H1 (cell line): Measurements from ENCODE around the gene GOLPH3L. TPM values are rescaled to one million over a fixed set of nuclear protein-coding genes. Genes with fewer than 3 reads are reported as not detected.

Experiments
- CEBPB ChIP-seq: IDR thresholded peaks from 2 replicates; pipeline ENCODE4 v1.6.1; 2012; ENCODE audit warnings: low read depth, low read length
- POU5F1 ChIP-seq: IDR thresholded peaks from 2 replicates; pipeline ENCODE4 v1.6.1; 2011; ENCODE audit warnings: low read depth, mild to moderate bottlenecking, low read length, moderate library complexity
- polyA plus RNA-seq, 7 experiments: library from polyadenylated mRNA; depleted of rRNA in 3 of 7; stranded (reverse) in 5 of 7; unstranded in 2 of 7; fragments of >200 nt in 5 of 7; fragments of 200-250 nt in 2 of 7; gene quantifications; 1 replicate in 5 of 7; 2 replicates in 1 of 7; 4 replicates in 1 of 7; pipeline versions ENCODE4 v1.2.1 to v1.2.3, GENCODE V29; 2011 to 2013; ENCODE audit warnings: missing spikeins in 2 of 7, mixed read lengths in 2 of 7
- total RNA-seq: library from RNA; stranded (reverse); fragmentation: NEBNext Ultra II Directional; extraction: Animal tissue kit (Norgen Biotek cat#: 25700); gene quantifications from 2 replicates; pipeline ENCODE4 v1.2.1, GENCODE V29; 2021
- TF ChIP-seq, protein P1 (sequence below): fragments of 300-600 bp; sonication (generic); IDR thresholded peaks from 2 replicates; pipeline ENCODE4 v1.7.1; 2012; ENCODE audit warnings: low read length, moderate library complexity, mild to moderate bottlenecking, inconsistent platforms; ENCODE audit not compliant: insufficient replicate concordance
- TF ChIP-seq, protein P2 (sequence below): IDR thresholded peaks from 2 replicates; pipeline ENCODE4 v1.6.1; 2011; ENCODE audit warnings: low read length, improper control_type of control experiment

GOLPH3L gene
- total and polyA plus RNA-seq, 2 of the 8 experiments (the other 6 are each of a cell fraction or from before 2014, with no cell fraction given) = 13.3 to 40.8 TPM

- TF ChIP-seq, protein P1, sequence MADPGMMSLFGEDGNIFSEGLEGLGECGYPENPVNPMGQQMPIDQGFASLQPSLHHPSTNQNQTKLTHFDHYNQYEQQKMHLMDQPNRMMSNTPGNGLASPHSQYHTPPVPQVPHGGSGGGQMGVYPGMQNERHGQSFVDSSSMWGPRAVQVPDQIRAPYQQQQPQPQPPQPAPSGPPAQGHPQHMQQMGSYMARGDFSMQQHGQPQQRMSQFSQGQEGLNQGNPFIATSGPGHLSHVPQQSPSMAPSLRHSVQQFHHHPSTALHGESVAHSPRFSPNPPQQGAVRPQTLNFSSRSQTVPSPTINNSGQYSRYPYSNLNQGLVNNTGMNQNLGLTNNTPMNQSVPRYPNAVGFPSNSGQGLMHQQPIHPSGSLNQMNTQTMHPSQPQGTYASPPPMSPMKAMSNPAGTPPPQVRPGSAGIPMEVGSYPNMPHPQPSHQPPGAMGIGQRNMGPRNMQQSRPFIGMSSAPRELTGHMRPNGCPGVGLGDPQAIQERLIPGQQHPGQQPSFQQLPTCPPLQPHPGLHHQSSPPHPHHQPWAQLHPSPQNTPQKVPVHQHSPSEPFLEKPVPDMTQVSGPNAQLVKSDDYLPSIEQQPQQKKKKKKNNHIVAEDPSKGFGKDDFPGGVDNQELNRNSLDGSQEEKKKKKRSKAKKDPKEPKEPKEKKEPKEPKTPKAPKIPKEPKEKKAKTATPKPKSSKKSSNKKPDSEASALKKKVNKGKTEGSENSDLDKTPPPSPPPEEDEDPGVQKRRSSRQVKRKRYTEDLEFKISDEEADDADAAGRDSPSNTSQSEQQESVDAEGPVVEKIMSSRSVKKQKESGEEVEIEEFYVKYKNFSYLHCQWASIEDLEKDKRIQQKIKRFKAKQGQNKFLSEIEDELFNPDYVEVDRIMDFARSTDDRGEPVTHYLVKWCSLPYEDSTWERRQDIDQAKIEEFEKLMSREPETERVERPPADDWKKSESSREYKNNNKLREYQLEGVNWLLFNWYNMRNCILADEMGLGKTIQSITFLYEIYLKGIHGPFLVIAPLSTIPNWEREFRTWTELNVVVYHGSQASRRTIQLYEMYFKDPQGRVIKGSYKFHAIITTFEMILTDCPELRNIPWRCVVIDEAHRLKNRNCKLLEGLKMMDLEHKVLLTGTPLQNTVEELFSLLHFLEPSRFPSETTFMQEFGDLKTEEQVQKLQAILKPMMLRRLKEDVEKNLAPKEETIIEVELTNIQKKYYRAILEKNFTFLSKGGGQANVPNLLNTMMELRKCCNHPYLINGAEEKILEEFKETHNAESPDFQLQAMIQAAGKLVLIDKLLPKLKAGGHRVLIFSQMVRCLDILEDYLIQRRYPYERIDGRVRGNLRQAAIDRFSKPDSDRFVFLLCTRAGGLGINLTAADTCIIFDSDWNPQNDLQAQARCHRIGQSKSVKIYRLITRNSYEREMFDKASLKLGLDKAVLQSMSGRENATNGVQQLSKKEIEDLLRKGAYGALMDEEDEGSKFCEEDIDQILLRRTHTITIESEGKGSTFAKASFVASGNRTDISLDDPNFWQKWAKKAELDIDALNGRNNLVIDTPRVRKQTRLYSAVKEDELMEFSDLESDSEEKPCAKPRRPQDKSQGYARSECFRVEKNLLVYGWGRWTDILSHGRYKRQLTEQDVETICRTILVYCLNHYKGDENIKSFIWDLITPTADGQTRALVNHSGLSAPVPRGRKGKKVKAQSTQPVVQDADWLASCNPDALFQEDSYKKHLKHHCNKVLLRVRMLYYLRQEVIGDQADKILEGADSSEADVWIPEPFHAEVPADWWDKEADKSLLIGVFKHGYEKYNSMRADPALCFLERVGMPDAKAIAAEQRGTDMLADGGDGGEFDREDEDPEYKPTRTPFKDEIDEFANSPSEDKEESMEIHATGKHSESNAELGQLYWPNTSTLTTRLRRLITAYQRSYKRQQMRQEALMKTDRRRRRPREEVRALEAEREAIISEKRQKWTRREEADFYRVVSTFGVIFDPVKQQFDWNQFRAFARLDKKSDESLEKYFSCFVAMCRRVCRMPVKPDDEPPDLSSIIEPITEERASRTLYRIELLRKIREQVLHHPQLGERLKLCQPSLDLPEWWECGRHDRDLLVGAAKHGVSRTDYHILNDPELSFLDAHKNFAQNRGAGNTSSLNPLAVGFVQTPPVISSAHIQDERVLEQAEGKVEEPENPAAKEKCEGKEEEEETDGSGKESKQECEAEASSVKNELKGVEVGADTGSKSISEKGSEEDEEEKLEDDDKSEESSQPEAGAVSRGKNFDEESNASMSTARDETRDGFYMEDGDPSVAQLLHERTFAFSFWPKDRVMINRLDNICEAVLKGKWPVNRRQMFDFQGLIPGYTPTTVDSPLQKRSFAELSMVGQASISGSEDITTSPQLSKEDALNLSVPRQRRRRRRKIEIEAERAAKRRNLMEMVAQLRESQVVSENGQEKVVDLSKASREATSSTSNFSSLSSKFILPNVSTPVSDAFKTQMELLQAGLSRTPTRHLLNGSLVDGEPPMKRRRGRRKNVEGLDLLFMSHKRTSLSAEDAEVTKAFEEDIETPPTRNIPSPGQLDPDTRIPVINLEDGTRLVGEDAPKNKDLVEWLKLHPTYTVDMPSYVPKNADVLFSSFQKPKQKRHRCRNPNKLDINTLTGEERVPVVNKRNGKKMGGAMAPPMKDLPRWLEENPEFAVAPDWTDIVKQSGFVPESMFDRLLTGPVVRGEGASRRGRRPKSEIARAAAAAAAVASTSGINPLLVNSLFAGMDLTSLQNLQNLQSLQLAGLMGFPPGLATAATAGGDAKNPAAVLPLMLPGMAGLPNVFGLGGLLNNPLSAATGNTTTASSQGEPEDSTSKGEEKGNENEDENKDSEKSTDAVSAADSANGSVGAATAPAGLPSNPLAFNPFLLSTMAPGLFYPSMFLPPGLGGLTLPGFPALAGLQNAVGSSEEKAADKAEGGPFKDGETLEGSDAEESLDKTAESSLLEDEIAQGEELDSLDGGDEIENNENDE = no peak
- TF ChIP-seq, protein P2, sequence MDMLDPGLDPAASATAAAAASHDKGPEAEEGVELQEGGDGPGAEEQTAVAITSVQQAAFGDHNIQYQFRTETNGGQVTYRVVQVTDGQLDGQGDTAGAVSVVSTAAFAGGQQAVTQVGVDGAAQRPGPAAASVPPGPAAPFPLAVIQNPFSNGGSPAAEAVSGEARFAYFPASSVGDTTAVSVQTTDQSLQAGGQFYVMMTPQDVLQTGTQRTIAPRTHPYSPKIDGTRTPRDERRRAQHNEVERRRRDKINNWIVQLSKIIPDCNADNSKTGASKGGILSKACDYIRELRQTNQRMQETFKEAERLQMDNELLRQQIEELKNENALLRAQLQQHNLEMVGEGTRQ = no peak
- TF ChIP-seq POU5F1 (no peak), CEBPB (no peak)
These were observed 93.2 kb downstream of the GOLPH3L start (continued) for GRCh38 chr1:150603711-150604110.
